AG04449 (cell line): Measurements from ENCODE around the gene FRMD4A.
A peak's percentile ranks its signal among the peaks of the same experiment; 100 is the strongest.

Experiments used
- CTCF ChIA-PET: fragments of 350-600 bp; formaldehyde crosslinking; extraction: SDS; loops from one replicate; lab custom pipeline; 2021; ENCODE audit warnings: antibody characterized with exemption; lab: Yijun Ruan, JAX
- POLR2A ChIA-PET: fragments of 400-600, 350-600 bp; formaldehyde crosslinking; extraction: SDS; loops from one replicate; lab custom pipeline; 2020; ENCODE audit warnings: antibody characterized with exemption, inconsistent platforms; lab: Yijun Ruan, JAX
- DNase-seq: peaks from one replicate; pipeline ENCODE4 v3.0.0-alpha.2; 2010; ENCODE audit warnings: low read depth, low spot score
- H3K4me3 ChIP-seq: 2 replicates; pipeline ENCODE4 v1.5.1; 2011; ENCODE audit warnings: low read depth, mild to moderate bottlenecking, control low read depth, low read length
- CTCF ChIP-seq: IDR thresholded peaks from one replicate; pipeline ENCODE4 v1.5.1; 2011; ENCODE audit warnings: mild to moderate bottlenecking, moderate library complexity, low read length, control low read depth, inconsistent platforms; ENCODE audit not compliant: insufficient read depth; ENCODE audit errors: missing control alignments

FRMD4A gene

GRCh38 chr10:14309593-14309992 is 21.1 kb downstream of the FRMD4A start:
- no peak overlapping the region for H3K4me3 ChIP-seq
- no peak for TF ChIP-seq CTCF
- no peak for DNase-seq
- POLR2A ChIA-PET = no interaction called here
- CTCF ChIA-PET = no interaction called here

- ChIA-PET CTCF (no interaction called here), POLR2A (no interaction called here)
- no peak for TF ChIP-seq CTCF
- no peak for DNase-seq
- no peak overlapping the region for H3K4me3 ChIP-seq
These were observed 24.5 kb downstream of the FRMD4A start for GRCh38 chr10:14306190-14306589.

GRCh38 chr10:14304046-14304445 is 26.7 kb downstream of the FRMD4A start:
- POLR2A ChIA-PET = no interaction called here
- CTCF ChIA-PET = no interaction called here
- TF ChIP-seq CTCF = no peak
- no peak for DNase-seq
- no peak overlapping the region for H3K4me3 ChIP-seq

- no peak overlapping the region for H3K4me3 ChIP-seq
- ChIA-PET CTCF (interaction anchor here (0.7 to 1.7 kb wide), 5 partner anchors 18 to 177 kb away, joined by 3 to 6 read pairs (median 4); no protein-coding TSS in a partner anchor), POLR2A (no interaction called here)
- no peak for DNase-seq
- peak; percentile 37 for TF ChIP-seq CTCF
These were observed 28.7 kb downstream of the FRMD4A start for GRCh38 chr10:14302035-14302434.

- no peak overlapping the region for H3K4me3 ChIP-seq
- no peak for TF ChIP-seq CTCF
- ChIA-PET CTCF (no interaction called here), POLR2A (no interaction called here)
- no peak for DNase-seq
These were observed 31.2 kb downstream of the FRMD4A start for GRCh38 chr10:14299556-14299955.

GRCh38 chr10:14296065-14296709 is 34.5 kb downstream of the FRMD4A start:
- POLR2A ChIA-PET = no interaction called here
- CTCF ChIA-PET = interaction anchor here (1.2 kb wide), 1 partner anchor 97 kb away, joined by 3 read pairs; no protein-coding TSS in a partner anchor
- H3K4me3 ChIP-seq = no peak overlapping the region
- DNase-seq = no peak
- TF ChIP-seq CTCF = no peak
